HTR-8/SVneo (cell line): ENCODE measurements around the gene ATXN2L.
"Not testable (repeated sequence)": the region's sequence is repeated elsewhere in the genome, so short reads cannot be mapped to it uniquely, and the experiment has no call there.

Experiments used
- DNase-seq: peaks from one replicate; pipeline ENCODE4 v3.0.0; 2011; ENCODE audit warnings: low spot score, mixed read lengths; ENCODE audit not compliant: insufficient read length
- FAIRE-seq: peaks from 2 replicates; lab custom pipeline; 2011; peaks lifted over from hg19 to GRCh38; lab: Jason Lieb, UNC

ATXN2L gene

GRCh38 chr16:28822520-28823290 is at the start of gene ATXN2L:
Gene ATXN2L, plus strand, starts transcription at chr16:28822999. Its CDS starts 261 bp downstream, at chr16:28823260.
- DNase-seq: peak; percentile 79
- no peak for FAIRE-seq

GRCh38 chr16:28781697-28782096 is 41.1 kb upstream of the ATXN2L start:
- not testable (repeated sequence) for DNase-seq, FAIRE-seq

- DNase-seq, FAIRE-seq: not testable (repeated sequence)
These were observed 40.4 kb upstream of the ATXN2L start for GRCh38 chr16:28782357-28782756.

- not testable (repeated sequence) for DNase-seq, FAIRE-seq
These were observed 20.4 kb upstream of the ATXN2L start for GRCh38 chr16:28802235-28803019.

- FAIRE-seq, DNase-seq: not testable (repeated sequence)
These were observed 15.2 kb upstream of the ATXN2L start for GRCh38 chr16:28807445-28808120.

GRCh38 chr16:28820016-28820415 is 2.8 kb upstream of the ATXN2L start:
- DNase-seq (no peak), FAIRE-seq (no peak)

GRCh38 chr16:28820546-28820945 is 2.3 kb upstream of the ATXN2L start:
- not testable (repeated sequence) for FAIRE-seq, DNase-seq

GRCh38 chr16:28821874-28822519 is 802 bp upstream of the ATXN2L start:
- DNase-seq (no peak), FAIRE-seq (no peak)

GRCh38 chr16:28823291-28823872 is 583 bp downstream of the ATXN2L start:
- DNase-seq: no peak

GRCh38 chr16:28823873-28824716 is 1.3 kb downstream of the ATXN2L start:
- no peak for FAIRE-seq
- DNase-seq: peak; percentile 94

More at GRCh38 chr16:28823291-28823872, 583 bp downstream of the ATXN2L start:
- FAIRE-seq: no peak

- DNase-seq: no peak
- FAIRE-seq: no peak
These were observed 1.8 kb downstream of the ATXN2L start for GRCh38 chr16:28824717-28824973.

- DNase-seq: no peak
These were observed 3.3 kb downstream of the ATXN2L start for GRCh38 chr16:28826141-28826540.

GRCh38 chr16:28829747-28830146 is 6.9 kb downstream of the ATXN2L start:
- DNase-seq (no peak), FAIRE-seq (no peak)

More at GRCh38 chr16:28826141-28826540, 3.3 kb downstream of the ATXN2L start:
- FAIRE-seq: no peak

GRCh38 chr16:28830531-28830930 is 7.7 kb downstream of the ATXN2L start:
- FAIRE-seq (no peak), DNase-seq (no peak)

GRCh38 chr16:28834349-28834748 is 11.6 kb downstream of the ATXN2L start:
- DNase-seq (no peak), FAIRE-seq (no peak)

- no peak for FAIRE-seq
- no peak for DNase-seq
These were observed 12.4 kb downstream of the ATXN2L start for GRCh38 chr16:28834873-28835863.

- DNase-seq (no peak), FAIRE-seq (no peak)
These were observed 13.3 kb downstream of the ATXN2L start for GRCh38 chr16:28835864-28836760.
